NCI-H774 (cell line): ENCODE data around the gene FOXJ1.
A peak's percentile ranks its signal among the peaks of the same experiment; 100 is the strongest.

Experiments
- DNase-seq: peaks from one replicate; lab custom pipeline; 2025; lab: John Stamatoyannopoulos, UW

FOXJ1 gene

GRCh38 chr17:76140661-76141211 lies 309 bp downstream of the FOXJ1 start:
- no peak for DNase-seq

DNA sequence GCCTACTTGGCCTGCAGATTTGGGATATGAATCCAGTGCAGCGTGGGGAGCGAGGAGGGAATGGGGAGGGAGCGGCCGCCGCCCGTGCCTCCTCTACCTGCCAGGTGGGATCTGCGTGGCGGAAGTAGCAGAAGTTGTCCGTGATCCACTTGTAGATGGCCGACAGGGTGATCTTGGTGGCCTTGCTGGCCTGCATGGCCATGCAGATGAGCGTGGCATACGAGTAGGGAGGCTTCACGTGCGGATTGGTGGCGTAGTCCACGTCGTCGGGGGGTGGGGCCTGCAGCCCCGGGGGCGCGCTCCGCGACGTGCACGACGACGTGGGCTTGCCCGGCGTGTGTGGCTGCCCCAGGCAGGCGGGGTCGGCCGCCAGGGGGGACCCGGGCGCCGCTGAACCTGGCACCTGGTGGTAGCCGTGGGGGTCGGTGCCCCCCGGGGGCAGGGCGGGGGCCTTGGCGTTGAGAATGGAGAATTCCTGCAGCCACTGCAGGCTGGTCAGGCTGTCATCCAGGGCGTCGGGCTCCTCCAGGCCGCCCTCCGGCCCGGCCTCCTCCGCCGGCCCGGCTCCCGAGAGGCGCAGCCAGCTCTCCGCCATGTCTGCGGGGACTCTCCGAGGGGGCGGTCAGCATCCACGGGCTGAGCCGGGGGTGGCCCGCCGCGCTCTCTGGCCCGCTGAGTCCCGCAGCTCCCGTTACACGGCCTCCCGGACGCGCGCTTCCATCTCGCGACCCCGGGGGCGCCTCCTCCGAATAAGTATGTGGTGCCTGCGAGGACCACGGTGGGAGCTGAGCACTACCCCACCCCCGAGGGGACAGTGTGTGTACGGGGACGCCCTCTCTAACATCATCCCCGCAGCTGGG lies 1.0 kb downstream of the FOXJ1 start:
- peak; percentile 86 for DNase-seq

- no peak for DNase-seq
These were observed 1.9 kb downstream of the FOXJ1 start for GRCh38 chr17:76138896-76139752.

GRCh38 chr17:76138234-76138895 lies 2.7 kb downstream of the FOXJ1 start:
- no peak for DNase-seq

- no peak for DNase-seq
These were observed 3.5 kb downstream of the FOXJ1 start for GRCh38 chr17:76137351-76138233.

DNA sequence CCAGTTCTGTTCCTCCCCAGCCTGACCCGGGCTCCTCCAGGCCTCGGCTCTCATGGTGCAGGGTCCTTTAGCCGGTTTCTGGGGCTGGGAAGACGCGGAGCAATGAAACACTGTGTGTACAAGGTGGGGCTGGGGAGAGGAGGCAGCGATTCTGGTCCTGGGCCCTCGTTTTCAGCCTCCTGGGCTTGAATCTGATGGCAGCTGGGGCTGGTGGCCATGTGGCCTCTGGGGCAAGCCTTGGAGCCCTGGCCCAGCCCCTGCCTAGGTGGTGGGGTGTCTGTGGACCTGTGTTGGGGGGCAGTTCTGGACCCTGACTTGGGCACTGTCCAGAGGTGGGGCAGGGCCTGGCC lies 4.1 kb downstream of the FOXJ1 start:
- DNase-seq, result no peak

DNA sequence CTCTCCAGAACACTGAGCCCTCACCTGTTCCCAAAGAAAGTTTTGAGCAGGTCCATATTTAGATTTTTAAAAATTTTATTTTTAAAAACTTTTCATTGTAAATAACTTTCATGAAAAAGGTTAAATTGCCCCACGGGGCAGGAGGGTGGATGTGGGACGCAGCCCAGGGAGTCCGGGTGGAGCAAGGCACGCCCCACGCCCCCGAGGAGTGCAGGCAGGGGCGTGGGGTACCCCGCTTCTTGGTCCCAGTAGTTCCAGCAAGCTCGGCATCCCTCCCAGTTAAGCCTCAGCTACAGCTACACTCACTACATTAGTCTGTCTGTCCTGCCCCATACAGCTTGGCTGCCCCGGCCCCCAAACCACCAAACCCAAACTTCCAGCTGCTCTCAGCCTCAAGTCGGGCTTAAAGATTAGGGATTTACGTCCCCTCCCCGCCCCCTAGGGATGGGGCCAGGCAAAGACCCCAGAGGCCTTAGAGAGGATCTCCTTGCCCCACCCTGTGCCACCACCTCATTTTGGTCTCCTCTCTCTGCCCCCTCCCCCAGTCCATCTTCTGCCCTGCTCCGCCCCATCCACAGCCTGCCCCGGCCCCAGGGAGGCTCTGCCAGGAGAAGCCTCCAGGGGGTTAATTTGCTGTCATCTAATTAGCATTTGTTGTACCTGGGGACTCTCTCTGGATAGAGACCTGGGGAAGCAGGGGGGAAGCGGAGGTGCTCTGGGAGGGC lies 4.6 kb downstream of the FOXJ1 start:
- no peak for DNase-seq

- DNase-seq, result no peak
These were observed 5.2 kb downstream of the FOXJ1 start for GRCh38 chr17:76135810-76136188.

DNA sequence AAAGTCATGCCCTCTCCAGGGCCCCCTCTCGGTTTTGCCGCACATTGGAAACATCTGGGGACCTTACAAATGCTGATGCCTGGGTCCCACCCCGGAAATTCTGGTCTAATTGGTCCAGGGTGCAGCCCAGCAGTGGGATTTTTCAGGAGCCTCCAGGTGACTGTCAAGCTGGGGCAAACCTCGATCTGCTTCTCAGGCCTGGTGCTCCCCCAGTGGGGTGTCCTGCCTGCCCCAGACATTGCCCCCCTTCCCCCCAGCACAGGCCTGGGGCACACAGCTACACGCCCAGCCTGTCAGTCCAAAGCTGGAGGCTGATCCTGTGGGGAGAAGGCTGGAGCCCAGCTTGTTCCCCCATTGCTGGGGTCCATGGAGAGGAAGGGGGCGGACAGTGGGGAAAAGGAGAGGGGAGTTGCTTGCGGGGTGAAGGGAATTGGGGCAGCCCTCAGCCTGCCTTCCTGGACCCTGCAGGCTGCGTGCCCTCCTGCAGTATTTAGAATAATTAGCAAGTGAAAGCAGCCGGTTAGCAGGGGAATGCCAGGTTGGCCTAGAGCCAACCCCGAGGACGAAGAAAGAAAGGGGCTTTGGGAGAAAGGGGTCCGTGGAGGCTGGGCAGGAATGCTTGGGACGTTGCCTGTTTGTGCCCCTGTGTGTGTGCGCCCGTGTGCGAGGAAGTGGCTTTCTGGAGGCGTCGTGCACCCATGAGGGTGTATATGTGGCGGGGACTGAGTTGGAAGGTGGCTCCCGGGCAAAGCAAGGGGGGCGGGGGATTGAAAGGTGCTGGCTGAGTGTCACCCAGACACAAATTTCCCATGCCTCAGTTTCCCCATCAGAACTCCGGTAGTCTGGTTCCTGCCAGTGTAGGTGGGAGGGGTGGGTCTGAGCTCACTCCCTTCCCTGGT lies 5.9 kb downstream of the FOXJ1 start:
- DNase-seq, result no peak

- peak; percentile 89 for DNase-seq
These were observed 8.3 kb downstream of the FOXJ1 start for GRCh38 chr17:76132574-76133338.

- DNase-seq, result peak; percentile 62
These were observed 9.1 kb downstream of the FOXJ1 start for GRCh38 chr17:76131692-76132573.

GRCh38 chr17:76131051-76131691 lies 9.9 kb downstream of the FOXJ1 start:
- DNase-seq, result no peak

DNA sequence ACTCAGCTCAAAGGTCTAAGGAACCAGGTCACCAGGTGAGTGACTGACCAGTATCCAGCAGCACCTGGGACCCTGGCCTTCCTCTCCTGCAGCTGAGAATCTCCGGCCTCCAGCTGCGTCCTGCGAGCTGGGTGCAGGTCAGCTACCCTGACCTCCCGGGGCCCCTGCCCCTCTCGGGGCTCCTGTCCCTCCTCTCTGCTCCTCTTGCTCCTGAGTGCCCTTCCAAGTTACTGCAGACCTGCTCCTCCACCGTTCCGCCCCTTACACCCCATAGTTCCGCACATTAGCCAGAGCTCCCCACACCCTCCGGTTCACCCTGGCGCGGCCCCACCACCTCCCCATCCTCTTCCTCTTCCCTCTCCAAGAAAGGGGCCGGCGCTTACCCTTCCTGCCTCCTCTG lies 10.6 kb downstream of the FOXJ1 start:
- DNase-seq, result no peak

- no peak for DNase-seq
These were observed 15.1 kb downstream of the FOXJ1 start for GRCh38 chr17:76125922-76126321.

DNA sequence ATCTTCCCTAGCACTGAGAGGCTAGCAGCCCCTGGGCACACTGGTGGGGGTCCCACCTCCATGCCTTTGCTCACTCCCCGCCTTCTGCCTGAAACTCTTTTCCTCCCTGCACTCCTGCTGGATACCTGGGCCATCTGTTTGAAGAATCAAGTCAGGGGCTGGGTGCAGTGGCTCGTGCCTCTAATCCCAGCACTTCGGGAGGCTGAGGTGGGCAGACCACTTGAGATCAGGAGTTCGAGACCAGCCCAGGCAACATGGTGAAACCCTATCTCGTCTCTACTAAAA lies 15.7 kb downstream of the FOXJ1 start:
- no peak for DNase-seq

- no peak for DNase-seq
These were observed 16.3 kb downstream of the FOXJ1 start for GRCh38 chr17:76124582-76125390.
